HepG2 (cell line): ENCODE measurements around the gene CUL9. TPM values are rescaled to one million over a fixed set of nuclear protein-coding genes. Genes with fewer than 3 reads are reported as not detected.

Experiments
- AHDC1 ChIP-seq: sonication (generic); formaldehyde crosslinking; IDR thresholded peaks from 2 replicates; pipeline ENCODE4 v1.5.1; 2020; ENCODE audit warnings: mild to moderate bottlenecking, missing genetic modification reagents, borderline replicate concordance
- ATF4 ChIP-seq, 2 experiments: fragments of 450-650 bp in 1 of 2; sonication (generic) in 1 of 2; formaldehyde crosslinking; IDR thresholded peaks; 2 replicates each; pipeline versions ENCODE4 v1.5.0 to v1.8.0; 2020 to 2022; ENCODE audit warnings: mild to moderate bottlenecking in 1 of 2, missing genetic modification reagents in 1 of 2
- ATF7 ChIP-seq, 2 experiments: fragments of 450-650 bp in 1 of 2; sonication (generic) in 1 of 2; formaldehyde crosslinking in 1 of 2; IDR thresholded peaks; 2 replicates each; pipeline versions ENCODE4 v1.4.0 to v1.6.1; 2016 to 2020; ENCODE audit warnings: antibody characterized with exemption in 1 of 2, mild to moderate bottlenecking in 1 of 2, missing genetic modification reagents in 1 of 2
- BRD4 ChIP-seq: sonication (generic); formaldehyde crosslinking; IDR thresholded peaks from 2 replicates; pipeline ENCODE4 v1.4.0; 2020; ENCODE audit warnings: missing genetic modification reagents
- CCDC6 ChIP-seq: sonication (generic); formaldehyde crosslinking; IDR thresholded peaks from 2 replicates; pipeline ENCODE4 v1.8.1; 2022; ENCODE audit warnings: mild to moderate bottlenecking, missing genetic modification reagents, moderate library complexity
- CENPX ChIP-seq: sonication (generic); formaldehyde crosslinking; IDR thresholded peaks from 2 replicates; pipeline ENCODE4 v1.9.0; 2021; ENCODE audit warnings: mild to moderate bottlenecking, missing genetic modification reagents, moderate library complexity
- DPF2 ChIP-seq: sonication (generic); formaldehyde crosslinking; IDR thresholded peaks from 2 replicates; pipeline ENCODE4 v1.4.0; 2020; ENCODE audit warnings: mild to moderate bottlenecking, low read depth, missing genetic modification reagents, borderline replicate concordance
- EZH2 ChIP-seq: conservative IDR thresholded peaks from 2 replicates; pipeline ENCODE4 v1.6.1; 2012; ENCODE audit warnings: mild to moderate bottlenecking, low read depth, low read length, moderate library complexity
- HIVEP1 ChIP-seq: sonication (generic); formaldehyde crosslinking; IDR thresholded peaks from 2 replicates; pipeline ENCODE4 v1.4.0; 2020; ENCODE audit warnings: mild to moderate bottlenecking, missing genetic modification reagents
- MTA1 ChIP-seq: sonication (generic); formaldehyde crosslinking; IDR thresholded peaks from 2 replicates; pipeline ENCODE4 v1.4.0; 2020; ENCODE audit warnings: missing genetic modification reagents, mild to moderate bottlenecking, borderline replicate concordance
- PBX3 ChIP-seq: sonication (generic); formaldehyde crosslinking; IDR thresholded peaks from 2 replicates; pipeline ENCODE4 v1.8.1; 2023; ENCODE audit warnings: missing genetic modification reagents, inconsistent platforms, borderline replicate concordance
- SRSF1 ChIP-seq: fragments of 200-400 bp; formaldehyde crosslinking; optimal IDR thresholded peaks from 2 replicates; pipeline ENCODE3; 2017; ENCODE audit warnings: mild to moderate bottlenecking, low read depth, low read length, moderate library complexity
- ZBTB21 ChIP-seq: sonication (generic); formaldehyde crosslinking; IDR thresholded peaks from 2 replicates; pipeline ENCODE4 v1.4.0; 2020; ENCODE audit warnings: missing genetic modification reagents
- ZBTB49 ChIP-seq: sonication (generic); formaldehyde crosslinking; IDR thresholded peaks from 2 replicates; pipeline ENCODE4 v1.4.0; 2020; ENCODE audit warnings: missing genetic modification reagents, borderline replicate concordance
- ZFP90 ChIP-seq: sonication (generic); formaldehyde crosslinking; IDR thresholded peaks from 2 replicates; pipeline ENCODE4 v1.8.0; 2022; ENCODE audit warnings: missing genetic modification reagents, mild to moderate bottlenecking, inconsistent platforms, borderline replicate concordance
- ZNF282 ChIP-seq: fragments of 450-650 bp; IDR thresholded peaks from 2 replicates; pipeline ENCODE4 v1.6.1; 2018; ENCODE audit not compliant: partially characterized antibody
- ZSCAN12 ChIP-seq: sonication (generic); formaldehyde crosslinking; IDR thresholded peaks from 2 replicates; pipeline ENCODE4 v1.9.0; 2021; ENCODE audit warnings: mild to moderate bottlenecking, missing genetic modification reagents
- polyA plus RNA-seq, 8 experiments: library from polyadenylated mRNA; depleted of rRNA in 3 of 8; stranded (reverse) in 7 of 8; unstranded in 1 of 8; fragments of >200 nt; fragmentation: Illumina TruSeq in 4 of 8; extraction: Trizol in 4 of 8; gene quantifications; 2 replicates each; pipeline versions ENCODE4 v1.2.1 to v1.2.3, GENCODE V29; 2011 to 2016; ENCODE audit warnings: low read depth in 4 of 8, missing spikeins in 1 of 8, mixed read lengths in 1 of 8; ENCODE audit not compliant: insufficient read depth in 1 of 8
- total RNA-seq, 5 experiments: library from RNA; depleted of rRNA; stranded (reverse); fragments of >200 nt; fragmentation: Illumina TruSeq; extraction: Trizol; gene quantifications; 2 replicates each; pipeline ENCODE4 v1.2.3, GENCODE V29; 2016; ENCODE audit warnings: low read depth in 1 of 5

CUL9 gene
- total and polyA plus RNA-seq, 2 of the 13 experiments (the other 11 are each of a cell fraction or from before 2014, with no cell fraction given), result 11.4 to 13.7 TPM

GRCh38 chr6:43143235-43144128 is 38.5 kb upstream of the CUL9 start (continued):
- TF ChIP-seq PBX3 (no peak), ZFP90 (CRISPR knock-in tag) (peak; percentile 63; the same call in 1 of the 2 replicates), ZSCAN12 (CRISPR knock-in tag) (peak; percentile 51; the same call in 1 of the 2 replicates), ATF7 (IDR thresholded peaks at IDR 0.05) (no peak), ATF7 (CRISPR knock-in tag; IDR thresholded peaks at IDR 0.05) (no peak), ZNF282 (no peak), CENPX (CRISPR knock-in tag) (no peak), HIVEP1 (CRISPR knock-in tag) (no peak; the same call in 1 of the 2 replicates), CCDC6 (CRISPR knock-in tag) (no peak), MTA1 (CRISPR knock-in tag) (no peak), EZH2 (no peak), ZBTB21 (CRISPR knock-in tag) (no peak), AHDC1 (CRISPR knock-in tag) (no peak), ATF4 (CRISPR knock-in tag; IDR thresholded peaks at IDR 0.05) (no peak), SRSF1 (peak; percentile 49), BRD4 (no peak), DPF2 (CRISPR knock-in tag) (no peak), ZBTB49 (CRISPR knock-in tag) (no peak)
